HCT116 (cell line): ENCODE data around the gene TCP11. TPM values are rescaled to one million over a fixed set of nuclear protein-coding genes. Genes with fewer than 3 reads are reported as not detected.

Experiments
- ATAC-seq: fragments of 200-7000 bp; cut with Tn5 transposase; 2 replicates; pipeline ENCODE4 v1.9.1; 2020; ENCODE audit warnings: mild to moderate bottlenecking, moderate library complexity
- BruUV-seq: library from RNA; stranded (reverse); fragments of 400-500 nt; replicated peaks from 2 replicates; lab custom pipeline; 2021; lab: Mats Ljungman, UMichigan
- CTCF ChIA-PET: fragments of 300-600 bp; sonication (Branson Sonifier 250); formaldehyde crosslinking; loops from one replicate; lab custom pipeline; 2021; ENCODE audit warnings: antibody characterized with exemption; lab: Charles Lee
- POLR2A ChIA-PET: fragments of 300-600, 350-600 bp; sonication (Branson Sonifier 250); formaldehyde crosslinking; loops from one replicate; lab custom pipeline; 2021; ENCODE audit warnings: antibody characterized with exemption; lab: Charles Lee
- RAD21 ChIA-PET, 2 experiments: fragments of 300-600 bp; sonication (Branson Sonifier 250); formaldehyde crosslinking; loops; one replicate each; lab custom pipeline; 2023; ENCODE audit warnings: low total read pairs in 2 of 2; ENCODE audit not compliant: uncharacterized antibody in 2 of 2, unreplicated experiment in 2 of 2, low non-redundant PET in 1 of 2; lab: Charles Lee
- DNase-seq: peaks from one replicate; pipeline ENCODE4 v3.0.0-alpha.2; 2010; ENCODE audit warnings: low read depth, low spot score
- H2AFZ ChIP-seq: fragments of 200-600 bp; shearing (Covaris generic), sonication (generic); 2 replicates; pipeline ENCODE4 v1.6.1; 2017; ENCODE audit warnings: low read depth, mixed run types, mixed read lengths, antibody characterized with exemption, low read length; ENCODE audit not compliant: poor library complexity, severe bottlenecking
- H3K27ac ChIP-seq: 2 replicates; pipeline ENCODE4 v1.5.1; 2012; ENCODE audit warnings: low read depth, low read length
- H3K27me3 ChIP-seq: fragments of 200-600 bp; sonication (generic); 2 replicates; pipeline ENCODE4 v1.6.1; 2016; ENCODE audit warnings: mixed run types, low read length, mixed read lengths; ENCODE audit not compliant: insufficient read depth
- H3K36me3 ChIP-seq, 2 experiments: fragments of 200-500 bp in 1 of 2; fragments of 200-600 bp in 1 of 2; sonication (Bioruptor generic) in 1 of 2; sonication (generic) in 1 of 2; 2 replicates each; pipeline versions ENCODE4 v1.5.1 to v1.6.1; 2014 to 2016; ENCODE audit warnings: low read length in 2 of 2, inconsistent platforms in 1 of 2, mixed read lengths in 1 of 2, mixed run types in 1 of 2; ENCODE audit not compliant: insufficient read depth in 2 of 2, control insufficient read depth in 1 of 2
- H3K4me1 ChIP-seq, 2 experiments: fragments of 200-600 bp in 1 of 2; sonication (generic) in 1 of 2; 2 replicates each; pipeline versions ENCODE4 v1.5.1 to v1.6.1; 2012 to 2017; ENCODE audit warnings: low read length in 2 of 2, inconsistent platforms in 1 of 2, mild to moderate bottlenecking in 1 of 2, mixed read lengths in 1 of 2, mixed run types in 1 of 2, moderate library complexity in 1 of 2; ENCODE audit not compliant: insufficient read depth in 2 of 2, control insufficient read depth in 1 of 2
- H3K4me2 ChIP-seq: fragments of 200-600 bp; sonication (generic); 2 replicates; pipeline ENCODE4 v1.6.1; 2017; ENCODE audit warnings: mixed run types, low read length, mixed read lengths
- H3K4me3 ChIP-seq, 2 experiments: fragments of 200-600 bp in 1 of 2; sonication (generic) in 1 of 2; replicated peaks in 1 of 2; 2 replicates each; pipeline ENCODE4 v1.5.1; 2011 to 2016; ENCODE audit warnings: low read length in 2 of 2, control low read depth in 1 of 2, low read depth in 1 of 2, mild to moderate bottlenecking in 1 of 2, mixed read lengths in 1 of 2, mixed run types in 1 of 2
- H3K79me2 ChIP-seq: fragments of 200-600 bp; sonication (generic); 2 replicates; pipeline ENCODE4 v1.6.1; 2017; ENCODE audit warnings: mild to moderate bottlenecking, mixed run types, low read length, moderate library complexity, mixed read lengths; ENCODE audit not compliant: insufficient read depth
- H3K9ac ChIP-seq: fragments of 200-600 bp; sonication (generic); 2 replicates; pipeline ENCODE4 v1.6.1; 2016; ENCODE audit warnings: low read length, mixed read lengths
- H3K9me2 ChIP-seq: fragments of 200-600 bp; sonication (generic), shearing (Covaris generic); 2 replicates; pipeline ENCODE4 v1.6.1; 2017; ENCODE audit warnings: mixed run types, mild to moderate bottlenecking, moderate library complexity; ENCODE audit not compliant: insufficient read depth
- H3K9me3 ChIP-seq, 2 experiments: fragments of 200-500 bp in 1 of 2; fragments of 200-600 bp in 1 of 2; sonication (Bioruptor generic) in 1 of 2; sonication (generic) in 1 of 2; 2 replicates each; pipeline ENCODE4 v1.6.1; 2014 to 2017; ENCODE audit warnings: low read length in 2 of 2, mixed read lengths in 2 of 2, inconsistent platforms in 1 of 2, low read depth in 1 of 2, mild to moderate bottlenecking in 1 of 2, mixed run types in 1 of 2, moderate library complexity in 1 of 2; ENCODE audit not compliant: control insufficient read depth in 1 of 2, insufficient read depth in 1 of 2
- H4K20me1 ChIP-seq: fragments of 200-600 bp; sonication (generic), shearing (Covaris generic); 2 replicates; pipeline ENCODE4 v1.6.1; 2017; ENCODE audit warnings: mixed run types, mild to moderate bottlenecking, moderate library complexity; ENCODE audit not compliant: insufficient read depth
- ATF3 ChIP-seq: IDR thresholded peaks from 2 replicates; pipeline ENCODE4 v1.6.1; 2012
- CTCF ChIP-seq, 3 experiments: fragments of 200-600 bp in 1 of 3; sonication (generic) in 1 of 3; IDR thresholded peaks in 2 of 3; conservative IDR thresholded peaks in 1 of 3; 2 replicates each; pipeline ENCODE4 v1.5.1; 2012 to 2017; ENCODE audit warnings: low read depth in 2 of 3, low read length in 2 of 3, antibody characterized with exemption in 1 of 3, borderline replicate concordance in 1 of 3, control low read depth in 1 of 3, mild to moderate bottlenecking in 1 of 3, mixed read lengths in 1 of 3, mixed run types in 1 of 3, moderate library complexity in 1 of 3; ENCODE audit not compliant: insufficient read depth in 1 of 3
- EGR1 ChIP-seq: IDR thresholded peaks from 2 replicates; pipeline ENCODE4 v1.6.1; 2012; ENCODE audit warnings: low read depth
- EZH2phosphoT487 ChIP-seq: fragments of 200-600 bp; IDR thresholded peaks from 2 replicates; pipeline ENCODE4 v1.6.1; 2018; ENCODE audit warnings: antibody characterized with exemption, borderline replicate concordance
- POLR2A ChIP-seq: IDR thresholded peaks from 2 replicates; pipeline ENCODE4 v1.7.0; 2011; ENCODE audit warnings: borderline replicate concordance; ENCODE audit not compliant: insufficient read depth, insufficient read length; ENCODE audit errors: extremely low read depth
- POLR2AphosphoS5 ChIP-seq: IDR thresholded peaks from 2 replicates; pipeline ENCODE4 v1.6.1; 2011; ENCODE audit warnings: mild to moderate bottlenecking, low read depth, low read length, moderate library complexity
- RAD21 ChIP-seq: IDR thresholded peaks from 2 replicates; pipeline ENCODE4 v1.6.1; 2012; ENCODE audit warnings: low read depth, mild to moderate bottlenecking
- REST ChIP-seq: IDR thresholded peaks from 2 replicates; pipeline ENCODE4 v1.6.1; 2012; ENCODE audit warnings: low read depth
- SIN3A ChIP-seq: IDR thresholded peaks from 2 replicates; pipeline ENCODE4 v1.6.1; 2012; ENCODE audit warnings: low read depth
- SRF ChIP-seq: IDR thresholded peaks from 2 replicates; pipeline ENCODE4 v1.6.1; 2012; ENCODE audit warnings: low read depth
- ZFX ChIP-seq: fragments of 450-650 bp; IDR thresholded peaks from 2 replicates; pipeline ENCODE4 v1.6.1; 2017
- intact Hi-C: fragments of 100-400 bp; cut with micrococcal nuclease; formaldehyde crosslinking; loops from 2 replicates; pipeline ENCODE4 v1.10.0; 2022
- total RNA-seq: library from RNA; stranded (reverse); gene quantifications from one replicate; pipeline ENCODE4 v1.2.1, GENCODE V29; 2021; ENCODE audit not compliant: unreplicated experiment

The TCP11 gene
- total RNA-seq, 1 experiment from 2014 or later: not detected

GRCh38 chr6:35166520-35166919 lies 25.4 kb upstream of the TCP11 start:
- H3K27ac ChIP-seq: no peak overlapping the region
- H3K4me2 ChIP-seq: no peak overlapping the region
- DNase-seq: no peak
- no peak overlapping the region for H3K4me3 ChIP-seq
- ChIA-PET RAD21 (no interaction called here), CTCF (no interaction called here), POLR2A (no interaction called here)
- no peak overlapping the region for H2AFZ ChIP-seq
- ATAC-seq: no peak
- no peak overlapping the region for H3K9ac ChIP-seq
- H3K27me3 ChIP-seq: no peaks in the 10 kb centered on the region
- BruUV-seq: no TSS peak
- intact Hi-C loops: no loop called here
- H3K4me1 ChIP-seq: no peaks in the 10 kb centered on the region
- H3K36me3 ChIP-seq: no peaks in the 10 kb centered on the region
- no peaks in the 10 kb centered on the region for H3K9me3 ChIP-seq
- no peaks in the 10 kb centered on the region for H4K20me1 ChIP-seq
- H3K79me2 ChIP-seq: no peaks in the 10 kb centered on the region
- TF ChIP-seq REST (no peak), SIN3A (no peak), SRF (no peak), POLR2AphosphoS5 (no peak), RAD21 (no peak), ATF3 (no peak), CTCF (IDR thresholded peaks at IDR 0.05 in 2 of 3, conservative IDR thresholded peaks at IDR 0.05 in 1 of 3; ENCODE audit: borderline replicate concordance in 1 of 3, insufficient read depth in 1 of 3, low read depth in 2 of 3, low read length in 2 of 3) (no peak), POLR2A (no peak), ZFX (no peak), EZH2phosphoT487 (no peak), EGR1 (no peak)
- no peaks in the 10 kb centered on the region for H3K9me2 ChIP-seq
